ENCODE measurements around the gene FAAP100. TPM values are rescaled to one million over a fixed set of nuclear protein-coding genes. Genes with fewer than 3 reads are reported as not detected.

Gene FAAP100
- polyA plus RNA-seq, 1 donor from 2014 or later, result 56.3 TPM

DNA sequence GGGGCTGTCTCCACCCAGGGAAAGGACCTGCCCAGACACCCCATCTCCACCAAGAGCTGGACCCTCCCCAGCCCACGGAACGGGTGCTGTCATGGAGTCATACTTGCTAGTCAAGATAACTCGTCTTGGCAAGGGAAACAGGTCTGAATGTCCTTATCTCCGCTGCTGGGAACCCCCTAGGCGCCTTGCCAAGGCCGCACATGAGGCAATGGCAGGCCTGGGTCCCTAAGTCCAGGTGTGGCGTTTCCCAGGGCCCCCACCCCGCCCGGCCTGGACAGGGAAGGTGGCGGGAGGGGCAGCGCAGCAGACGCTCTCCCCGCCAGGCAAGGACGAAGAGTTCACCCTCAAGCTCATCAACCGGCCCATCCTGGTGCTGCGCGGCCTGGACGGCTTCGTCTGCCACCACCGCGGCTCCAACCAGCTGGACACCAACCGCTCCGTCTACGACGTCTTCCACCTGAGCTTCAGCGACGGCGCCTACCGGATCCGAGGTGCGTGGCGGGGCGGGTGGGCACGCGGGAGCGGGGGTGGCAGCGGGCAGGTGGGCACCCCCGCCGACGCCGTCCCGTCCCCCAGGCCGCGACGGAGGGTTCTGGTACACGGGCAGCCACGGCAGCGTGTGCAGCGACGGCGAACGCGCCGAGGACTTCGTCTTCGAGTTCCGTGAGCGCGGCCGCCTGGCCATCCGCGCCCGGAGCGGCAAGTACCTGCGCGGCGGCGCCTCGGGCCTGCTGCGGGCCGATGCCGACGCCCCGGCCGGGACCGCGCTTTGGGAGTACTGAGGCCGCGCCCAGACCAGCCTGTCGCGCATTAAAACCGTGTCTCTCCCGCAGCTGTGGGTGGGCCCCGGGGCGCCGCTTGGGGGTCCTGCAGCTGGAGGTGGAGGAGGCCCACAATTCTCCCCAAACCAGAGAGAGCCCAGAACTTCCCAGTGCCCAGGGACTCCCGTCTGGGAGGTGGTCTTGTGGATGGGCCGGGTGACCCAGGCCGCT lies 15.6 kb downstream of the FAAP100 start:
- no peak overlapping the region for H2AFZ ChIP-seq (ENCODE audit: low read depth, low read length)
- H3K4me2 ChIP-seq (ENCODE audit: low read length), result no peak overlapping the region

DNA sequence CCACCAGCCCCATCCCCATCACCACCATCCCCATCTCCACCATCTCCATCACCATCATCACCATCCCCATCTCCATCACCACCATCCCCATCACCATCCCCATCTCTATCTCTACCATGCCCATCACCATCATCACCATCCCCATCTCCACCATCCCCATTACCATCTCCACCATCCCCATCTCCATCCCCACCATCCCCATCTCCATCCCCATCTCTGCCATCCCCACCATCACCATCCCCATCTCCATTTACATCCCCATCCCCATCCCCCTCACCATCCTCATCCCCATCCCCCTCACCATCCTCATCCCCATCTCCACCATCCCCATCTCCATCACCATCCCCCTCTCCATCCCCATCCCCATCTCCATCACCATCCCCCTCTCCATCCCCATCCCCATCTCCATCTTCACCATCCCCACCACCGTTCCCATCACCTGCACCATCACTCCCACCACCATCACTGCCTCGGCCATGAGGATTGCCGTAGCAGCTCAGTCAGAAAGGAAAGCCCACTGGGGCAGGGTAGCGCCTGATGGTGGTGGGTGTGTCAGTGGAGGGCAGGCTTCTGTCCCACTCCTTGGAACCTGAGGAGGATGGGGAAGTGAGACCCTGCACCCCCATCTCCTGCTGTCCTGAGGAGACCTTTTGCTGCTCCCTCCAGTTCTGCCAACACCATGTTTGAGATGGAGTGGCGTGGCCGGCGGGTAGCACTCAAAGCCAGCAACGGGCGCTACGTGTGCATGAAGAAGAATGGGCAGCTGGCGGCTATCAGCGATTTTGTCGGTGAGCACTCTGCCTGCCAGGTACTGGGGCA lies 16.5 kb downstream of the FAAP100 start:
- Histone ChIP-seq H3K9ac (ENCODE audit: low read length) (no peak overlapping the region), H3K79me2 (replicated peaks; ENCODE audit: insufficient read depth, low read length) (no peaks in the 10 kb centered on the region), H3K36me3 (ENCODE audit: insufficient read depth, low read length) (no peaks in the 10 kb centered on the region), H2AFZ (ENCODE audit: low read depth, low read length) (no peak overlapping the region), H3F3A (ENCODE audit: insufficient read depth, low read length, poor library complexity, severe bottlenecking) (no peaks in the 10 kb centered on the region), H3K4me2 (ENCODE audit: low read length) (no peak overlapping the region), H3K4me3 (ENCODE audit: low read length) (no peak overlapping the region), H3K9me2 (ENCODE audit: insufficient read depth, low read length) (no peaks in the 10 kb centered on the region), H3K27me3 (ENCODE audit: insufficient read depth, low read depth, low read length) (no peaks in the 10 kb centered on the region), H3K9me3 (ENCODE audit: low read length) (no peaks in the 10 kb centered on the region), H3K27ac (ENCODE audit: low read length) (no peak overlapping the region), H4K20me1 (ENCODE audit: insufficient read depth) (no peaks in the 10 kb centered on the region)
- TF ChIP-seq POLR2AphosphoS5 (IDR thresholded peaks at IDR 0.05), result no peak
- TF ChIP-seq MXI1 (conservative IDR thresholded peaks at IDR 0.05; ENCODE audit: poor library complexity, severe bottlenecking), result no peak
- TF ChIP-seq, protein P1, sequence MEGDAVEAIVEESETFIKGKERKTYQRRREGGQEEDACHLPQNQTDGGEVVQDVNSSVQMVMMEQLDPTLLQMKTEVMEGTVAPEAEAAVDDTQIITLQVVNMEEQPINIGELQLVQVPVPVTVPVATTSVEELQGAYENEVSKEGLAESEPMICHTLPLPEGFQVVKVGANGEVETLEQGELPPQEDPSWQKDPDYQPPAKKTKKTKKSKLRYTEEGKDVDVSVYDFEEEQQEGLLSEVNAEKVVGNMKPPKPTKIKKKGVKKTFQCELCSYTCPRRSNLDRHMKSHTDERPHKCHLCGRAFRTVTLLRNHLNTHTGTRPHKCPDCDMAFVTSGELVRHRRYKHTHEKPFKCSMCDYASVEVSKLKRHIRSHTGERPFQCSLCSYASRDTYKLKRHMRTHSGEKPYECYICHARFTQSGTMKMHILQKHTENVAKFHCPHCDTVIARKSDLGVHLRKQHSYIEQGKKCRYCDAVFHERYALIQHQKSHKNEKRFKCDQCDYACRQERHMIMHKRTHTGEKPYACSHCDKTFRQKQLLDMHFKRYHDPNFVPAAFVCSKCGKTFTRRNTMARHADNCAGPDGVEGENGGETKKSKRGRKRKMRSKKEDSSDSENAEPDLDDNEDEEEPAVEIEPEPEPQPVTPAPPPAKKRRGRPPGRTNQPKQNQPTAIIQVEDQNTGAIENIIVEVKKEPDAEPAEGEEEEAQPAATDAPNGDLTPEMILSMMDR (IDR thresholded peaks at IDR 0.05; ENCODE audit: poor library complexity, severe bottlenecking), result no peak
- TF ChIP-seq RAD21 (conservative IDR thresholded peaks at IDR 0.05), result no peak
- TF ChIP-seq EZH2 (IDR thresholded peaks at IDR 0.05; ENCODE audit: borderline replicate concordance, insufficient read depth, low read length, poor library complexity, severe bottlenecking), result no peak
- TF ChIP-seq, protein P2, sequence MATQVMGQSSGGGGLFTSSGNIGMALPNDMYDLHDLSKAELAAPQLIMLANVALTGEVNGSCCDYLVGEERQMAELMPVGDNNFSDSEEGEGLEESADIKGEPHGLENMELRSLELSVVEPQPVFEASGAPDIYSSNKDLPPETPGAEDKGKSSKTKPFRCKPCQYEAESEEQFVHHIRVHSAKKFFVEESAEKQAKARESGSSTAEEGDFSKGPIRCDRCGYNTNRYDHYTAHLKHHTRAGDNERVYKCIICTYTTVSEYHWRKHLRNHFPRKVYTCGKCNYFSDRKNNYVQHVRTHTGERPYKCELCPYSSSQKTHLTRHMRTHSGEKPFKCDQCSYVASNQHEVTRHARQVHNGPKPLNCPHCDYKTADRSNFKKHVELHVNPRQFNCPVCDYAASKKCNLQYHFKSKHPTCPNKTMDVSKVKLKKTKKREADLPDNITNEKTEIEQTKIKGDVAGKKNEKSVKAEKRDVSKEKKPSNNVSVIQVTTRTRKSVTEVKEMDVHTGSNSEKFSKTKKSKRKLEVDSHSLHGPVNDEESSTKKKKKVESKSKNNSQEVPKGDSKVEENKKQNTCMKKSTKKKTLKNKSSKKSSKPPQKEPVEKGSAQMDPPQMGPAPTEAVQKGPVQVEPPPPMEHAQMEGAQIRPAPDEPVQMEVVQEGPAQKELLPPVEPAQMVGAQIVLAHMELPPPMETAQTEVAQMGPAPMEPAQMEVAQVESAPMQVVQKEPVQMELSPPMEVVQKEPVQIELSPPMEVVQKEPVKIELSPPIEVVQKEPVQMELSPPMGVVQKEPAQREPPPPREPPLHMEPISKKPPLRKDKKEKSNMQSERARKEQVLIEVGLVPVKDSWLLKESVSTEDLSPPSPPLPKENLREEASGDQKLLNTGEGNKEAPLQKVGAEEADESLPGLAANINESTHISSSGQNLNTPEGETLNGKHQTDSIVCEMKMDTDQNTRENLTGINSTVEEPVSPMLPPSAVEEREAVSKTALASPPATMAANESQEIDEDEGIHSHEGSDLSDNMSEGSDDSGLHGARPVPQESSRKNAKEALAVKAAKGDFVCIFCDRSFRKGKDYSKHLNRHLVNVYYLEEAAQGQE (IDR thresholded peaks at IDR 0.05; ENCODE audit: borderline replicate concordance), result no peak
- TF ChIP-seq EP300 (conservative IDR thresholded peaks at IDR 0.05; ENCODE audit: poor library complexity, severe bottlenecking), result no peak
- no peak for TF ChIP-seq SMC3 (conservative IDR thresholded peaks at IDR 0.05; ENCODE audit: poor library complexity)
- no peak for TF ChIP-seq TAF1 (IDR thresholded peaks at IDR 0.05; ENCODE audit: low read depth)

More for the DNA sequence above, 15.6 kb downstream of the FAAP100 start:
- H3K79me2 ChIP-seq (replicated peaks; ENCODE audit: insufficient read depth, low read length), result no peaks in the 10 kb centered on the region
- no peaks in the 10 kb centered on the region for H3K36me3 ChIP-seq (ENCODE audit: insufficient read depth, low read length)
- H3K27me3 ChIP-seq (ENCODE audit: insufficient read depth, low read depth, low read length), result no peaks in the 10 kb centered on the region
- H3K9me2 ChIP-seq (ENCODE audit: insufficient read depth, low read length), result no peaks in the 10 kb centered on the region
- H3K27ac ChIP-seq (ENCODE audit: low read length), result no peak overlapping the region
- no peak for TF ChIP-seq EZH2 (IDR thresholded peaks at IDR 0.05; ENCODE audit: borderline replicate concordance, insufficient read depth, low read length, poor library complexity, severe bottlenecking)
- TF ChIP-seq, protein P1 (IDR thresholded peaks at IDR 0.05; ENCODE audit: poor library complexity, severe bottlenecking), result no peak
- no peaks in the 10 kb centered on the region for H3F3A ChIP-seq (ENCODE audit: insufficient read depth, low read length, poor library complexity, severe bottlenecking)
- no peak overlapping the region for H3K4me3 ChIP-seq (ENCODE audit: low read length)
- no peaks in the 10 kb centered on the region for H3K9me3 ChIP-seq (ENCODE audit: low read length)
- no peaks in the 10 kb centered on the region for H4K20me1 ChIP-seq (ENCODE audit: insufficient read depth)
- no peak overlapping the region for H3K9ac ChIP-seq (ENCODE audit: low read length)
